ENCODE data around the gene DPP10. TPM values are rescaled to one million over a fixed set of nuclear protein-coding genes. Genes with fewer than 3 reads are reported as not detected.
"Not testable (repeated sequence)": the region's sequence is repeated elsewhere in the genome, so short reads cannot be mapped to it uniquely, and the experiment has no call there.

Gene DPP10
- total RNA-seq, 2 experiments from 2014 or later, result not detected

DNA sequence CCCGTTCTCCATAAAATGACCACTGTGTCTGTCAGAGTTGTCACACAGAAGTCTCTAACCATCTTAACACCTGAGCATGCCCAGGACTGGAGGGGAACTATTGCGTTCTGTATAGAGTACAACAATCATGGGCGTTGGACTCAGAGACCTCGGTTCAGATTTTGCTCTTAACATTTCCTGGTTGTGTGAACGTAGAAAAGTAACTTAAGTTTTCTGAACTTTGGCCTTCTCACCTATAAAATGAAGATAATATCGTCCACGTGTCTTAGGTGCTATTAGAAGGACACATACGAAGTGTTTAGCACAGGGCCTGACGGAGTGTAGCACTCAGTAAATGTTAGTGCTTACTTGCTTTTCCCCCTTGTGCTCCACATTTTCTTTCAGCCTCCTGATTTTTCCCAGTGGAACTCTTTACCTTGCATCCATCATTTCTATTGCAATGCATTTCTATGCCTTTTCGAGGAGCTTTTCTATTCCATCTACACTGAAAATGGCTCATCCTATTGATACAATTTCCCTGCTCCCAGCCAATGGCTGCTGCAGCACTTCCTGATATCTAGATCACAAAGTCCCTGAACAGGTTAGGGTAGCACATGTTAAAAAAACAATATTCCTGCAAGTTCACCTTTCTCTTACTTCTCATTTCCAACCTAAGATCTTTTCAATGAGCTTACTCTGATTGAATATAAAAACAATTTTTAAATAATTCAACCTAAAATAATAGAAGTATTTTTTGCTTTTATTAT, 22.7 kb downstream of the DPP10 start:
- DNase-seq (no peak), ATAC-seq (ENCODE audit: low read depth) (no peak)
- Mint-ChIP-seq H3K27me3 (no peaks in the 10 kb centered on the region), H3K4me3 (no peak overlapping the region), H3K4me1 (no peaks in the 10 kb centered on the region), H3K9me3 (no peaks in the 10 kb centered on the region), H3K36me3 (no peaks in the 10 kb centered on the region), H3K27ac (no peak overlapping the region)
- POLR2A ChIA-PET, result no interaction called here

DNA sequence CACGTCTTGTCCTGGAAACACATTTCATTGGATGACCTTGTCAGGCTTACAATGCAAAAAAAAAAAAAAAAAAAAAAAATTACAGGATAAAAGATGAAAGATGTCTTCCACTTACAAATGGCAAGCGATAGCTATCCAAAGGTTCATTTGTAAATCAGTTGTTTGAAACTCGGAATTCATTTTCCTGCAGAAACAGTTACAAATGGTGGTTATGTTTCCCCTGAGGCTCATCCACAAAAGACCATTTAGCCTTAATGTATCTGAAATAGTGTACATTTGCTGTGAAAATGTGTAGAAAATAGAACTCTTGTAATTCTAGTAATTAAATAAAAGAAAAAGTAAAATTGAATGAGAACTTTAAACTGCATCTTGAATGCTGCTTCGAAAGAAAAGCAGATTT, 25.9 kb downstream of the DPP10 start:
- Mint-ChIP-seq H3K9me3 (no peaks in the 10 kb centered on the region), H3K4me1 (no peaks in the 10 kb centered on the region), H3K4me3 (no peak overlapping the region), H3K27me3 (no peaks in the 10 kb centered on the region), H3K27ac (no peak overlapping the region), H3K36me3 (no peaks in the 10 kb centered on the region)
- POLR2A ChIA-PET, result no interaction called here
- ATAC-seq (ENCODE audit: low read depth), result no peak
- no peak for DNase-seq

DNA sequence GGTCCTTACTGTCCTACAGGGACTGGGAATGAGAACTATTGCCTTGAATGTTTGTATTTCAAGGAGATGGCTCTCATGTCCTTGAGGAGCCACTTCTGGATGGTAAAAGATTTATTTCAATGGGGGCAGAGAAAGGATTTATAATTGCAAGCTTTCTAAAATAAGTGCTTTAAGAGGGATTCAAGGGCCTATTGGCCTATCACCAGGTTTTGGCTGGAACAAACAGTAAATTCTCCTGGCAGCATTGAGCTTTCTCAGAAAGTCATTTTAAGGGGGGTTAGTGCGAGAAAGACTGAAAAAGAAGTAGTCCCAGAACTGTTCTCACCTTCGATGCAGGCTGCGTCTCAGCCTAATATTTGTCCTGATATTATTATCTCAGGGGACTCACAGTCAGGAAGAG, 29.8 kb downstream of the DPP10 start:
- H3K4me1 Mint-ChIP-seq, result no peaks in the 10 kb centered on the region

DNA sequence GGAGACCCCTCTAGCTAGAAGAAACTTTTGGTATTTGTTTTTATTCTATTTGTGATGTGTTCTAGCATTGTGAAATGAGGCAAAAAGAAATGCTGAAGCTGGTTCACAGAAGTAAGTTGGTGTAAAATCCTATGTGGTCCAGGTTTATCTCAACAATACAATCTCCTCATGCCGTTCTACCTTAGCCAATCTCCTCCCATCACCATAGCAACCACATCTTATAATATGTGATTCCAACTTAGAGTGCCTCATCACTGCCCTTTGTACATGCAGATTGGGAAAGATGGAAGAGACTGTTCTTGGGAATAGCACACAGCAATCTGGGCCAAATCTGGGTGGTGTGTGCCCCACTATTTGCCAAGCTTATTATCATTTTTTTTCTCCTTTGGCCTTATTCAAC, 30.3 kb downstream of the DPP10 start:
- Mint-ChIP-seq H3K36me3 (no peaks in the 10 kb centered on the region), H3K4me3 (no peak overlapping the region), H3K4me1 (no peaks in the 10 kb centered on the region), H3K9me3 (no peaks in the 10 kb centered on the region), H3K27ac (no peak overlapping the region), H3K27me3 (no peaks in the 10 kb centered on the region)
- DNase-seq (no peak), ATAC-seq (ENCODE audit: low read depth) (no peak)
- POLR2A ChIA-PET, result no interaction called here

More for the DNA sequence above, 29.8 kb downstream of the DPP10 start:
- POLR2A ChIA-PET, result no interaction called here
- DNase-seq (no peak), ATAC-seq (ENCODE audit: low read depth) (no peak)
- no peaks in the 10 kb centered on the region for H3K36me3 Mint-ChIP-seq
- H3K27ac Mint-ChIP-seq, result no peak overlapping the region
- H3K27me3 Mint-ChIP-seq, result no peaks in the 10 kb centered on the region
- H3K4me3 Mint-ChIP-seq, result no peak overlapping the region
- H3K9me3 Mint-ChIP-seq, result no peaks in the 10 kb centered on the region

DNA sequence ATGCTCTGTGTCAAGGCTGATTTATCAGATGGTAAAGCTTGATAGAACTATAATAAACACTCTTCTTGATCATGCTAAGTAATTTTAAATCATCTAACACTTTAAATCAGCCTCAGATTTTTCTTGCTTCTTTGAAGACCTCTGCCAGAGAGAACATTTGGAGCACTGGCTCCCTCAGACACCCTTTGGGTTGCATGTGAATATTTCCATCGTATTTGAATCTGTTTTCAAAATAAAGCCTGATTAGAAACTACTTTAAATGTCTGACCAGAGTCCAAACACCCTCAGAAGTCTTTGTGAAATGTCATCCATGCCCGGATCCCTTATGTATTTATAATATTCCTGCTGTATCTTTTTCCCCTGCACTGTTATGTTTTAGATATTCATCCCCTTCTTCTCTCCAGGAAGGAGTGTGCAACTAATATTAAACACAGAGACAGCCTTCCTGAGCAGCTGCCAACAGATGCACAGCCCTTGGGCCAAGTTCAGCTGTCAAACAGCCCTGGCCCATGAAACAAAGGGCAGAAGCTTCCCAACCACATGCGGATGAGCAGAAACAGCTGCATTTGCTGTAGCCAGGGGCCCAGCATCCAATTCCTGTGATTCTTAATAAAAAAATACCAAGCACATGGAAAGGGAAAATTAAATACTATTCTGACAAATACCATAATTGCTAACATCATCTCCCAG, 46.5 kb downstream of the DPP10 start:
- H3K4me3 Mint-ChIP-seq, result no peak overlapping the region
- no peaks in the 10 kb centered on the region for H3K27me3 Mint-ChIP-seq
- ATAC-seq (ENCODE audit: low read depth) (no peak), DNase-seq (no peak)
- H3K27ac Mint-ChIP-seq, result no peak overlapping the region
- POLR2A ChIA-PET, result no interaction called here
- no peaks in the 10 kb centered on the region for H3K4me1 Mint-ChIP-seq
- H3K36me3 Mint-ChIP-seq, result no peaks in the 10 kb centered on the region
- H3K9me3 Mint-ChIP-seq, result no peaks in the 10 kb centered on the region

DNA sequence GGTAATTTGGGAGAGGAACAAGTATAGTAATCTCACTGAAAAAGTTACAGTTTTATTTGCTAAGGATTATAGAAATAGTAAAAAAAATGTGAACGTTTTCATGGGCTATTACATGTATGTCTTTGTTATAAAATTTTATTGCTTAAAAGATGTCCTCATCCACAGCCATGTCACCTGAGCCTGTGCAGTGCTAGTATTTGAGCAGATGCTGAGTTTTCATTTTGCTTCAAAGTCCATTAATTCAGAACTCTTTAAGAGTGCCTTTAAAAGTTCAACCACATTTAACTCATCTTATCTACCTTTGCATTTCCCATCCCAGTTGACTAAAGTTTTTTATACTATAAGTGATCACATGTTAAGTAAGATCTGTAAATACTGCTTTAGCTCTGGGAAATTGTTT, 52.6 kb downstream of the DPP10 start:
- Mint-ChIP-seq H3K9me3 (no peaks in the 10 kb centered on the region), H3K36me3 (no peaks in the 10 kb centered on the region), H3K27ac (no peak overlapping the region), H3K4me3 (no peak overlapping the region), H3K4me1 (no peaks in the 10 kb centered on the region), H3K27me3 (no peaks in the 10 kb centered on the region)
- POLR2A ChIA-PET, result no interaction called here
- ATAC-seq (ENCODE audit: low read depth), result no peak
- DNase-seq, result no peak

DNA sequence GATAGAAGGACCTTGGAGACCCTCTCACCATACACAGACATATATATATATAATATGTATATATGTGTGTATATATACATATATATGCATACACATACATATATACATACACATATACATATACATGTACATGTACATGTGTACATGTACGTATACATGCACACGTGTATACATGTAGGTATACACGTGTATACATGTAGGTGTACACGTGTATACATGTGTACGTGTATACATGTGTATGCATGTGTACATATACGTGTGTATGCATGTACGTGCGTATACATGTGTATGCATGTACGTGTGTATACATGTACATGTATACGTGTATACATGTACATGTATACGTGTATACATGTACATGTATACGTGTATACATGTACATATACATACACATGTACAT, 54.5 kb downstream of the DPP10 start:
- Mint-ChIP-seq H3K4me1 (no peaks in the 10 kb centered on the region), H3K36me3 (no peaks in the 10 kb centered on the region), H3K4me3 (no peak overlapping the region), H3K9me3 (no peaks in the 10 kb centered on the region), H3K27me3 (no peaks in the 10 kb centered on the region), H3K27ac (no peak overlapping the region)
- ATAC-seq (ENCODE audit: low read depth), result no peak
- POLR2A ChIA-PET, result no interaction called here
- DNase-seq, result no peak

DNA sequence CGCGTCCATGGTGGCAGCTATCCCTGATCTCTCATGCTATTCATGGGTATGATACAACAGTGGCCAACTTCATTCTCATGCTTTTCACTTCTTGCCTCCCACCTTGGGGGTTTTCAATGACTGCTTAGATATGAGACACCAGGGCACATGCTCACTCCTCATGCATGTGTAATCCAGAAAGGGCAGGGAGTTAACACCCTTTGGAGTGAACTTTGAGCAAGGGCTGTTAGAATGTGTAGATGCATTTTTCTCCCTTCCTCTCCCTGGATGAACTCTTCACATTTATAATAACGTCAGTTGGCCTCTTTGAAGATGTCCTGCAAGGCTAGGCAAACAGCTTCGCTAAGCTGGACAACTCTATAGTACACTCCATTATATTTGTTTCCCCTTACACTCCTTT, 56.7 kb downstream of the DPP10 start:
- POLR2A ChIA-PET, result no interaction called here
- H3K4me1 Mint-ChIP-seq, result no peaks in the 10 kb centered on the region
- ATAC-seq (ENCODE audit: low read depth) (no peak), DNase-seq (no peak)
- no peaks in the 10 kb centered on the region for H3K36me3 Mint-ChIP-seq
- no peak overlapping the region for H3K27ac Mint-ChIP-seq
- no peaks in the 10 kb centered on the region for H3K9me3 Mint-ChIP-seq
- H3K27me3 Mint-ChIP-seq, result no peaks in the 10 kb centered on the region
- H3K4me3 Mint-ChIP-seq, result no peak overlapping the region

DNA sequence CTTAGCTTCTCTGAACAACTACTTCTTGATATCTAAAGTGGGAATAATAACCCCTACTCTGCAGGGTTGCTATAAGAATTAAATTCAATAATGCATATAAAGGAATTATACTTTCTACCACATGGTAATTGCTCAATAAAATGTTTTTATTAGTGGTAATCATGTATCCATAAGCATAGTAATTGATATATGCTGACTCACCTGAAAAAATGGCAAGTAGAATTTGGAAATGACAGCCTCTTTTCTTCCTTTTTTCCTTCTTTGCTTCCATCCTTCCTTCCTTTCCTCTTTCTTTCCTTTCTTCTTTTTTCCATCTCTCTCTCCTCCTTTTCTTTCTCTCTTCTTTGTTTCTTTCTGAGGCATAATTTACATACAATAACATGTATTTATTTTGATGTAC, 65.3 kb downstream of the DPP10 start:
- Mint-ChIP-seq H3K27ac (no peak overlapping the region), H3K9me3 (no peaks in the 10 kb centered on the region), H3K27me3 (no peaks in the 10 kb centered on the region), H3K4me1 (no peaks in the 10 kb centered on the region), H3K4me3 (no peak overlapping the region), H3K36me3 (no peaks in the 10 kb centered on the region)
- POLR2A ChIA-PET, result no interaction called here
- no peak for DNase-seq
- ATAC-seq (ENCODE audit: low read depth), result no peak

DNA sequence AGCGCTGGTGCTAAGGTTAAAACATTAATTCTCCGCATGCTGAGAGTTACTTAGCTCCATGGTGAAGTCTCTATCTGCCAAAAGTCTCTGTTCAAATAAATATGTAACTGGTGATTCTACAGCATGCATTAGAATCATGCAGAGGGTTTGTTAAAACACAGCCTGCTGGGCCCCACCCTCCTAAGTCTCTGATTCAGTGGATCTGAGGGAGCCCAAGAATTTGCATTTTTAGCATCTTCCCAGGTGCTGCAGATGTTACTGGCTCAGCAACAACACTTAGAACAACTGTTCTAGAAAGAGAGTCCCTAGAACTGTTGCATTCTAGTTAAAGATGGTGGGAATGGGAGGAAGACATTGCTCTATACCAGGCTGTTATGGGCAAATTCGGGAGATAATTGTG, 73.4 kb downstream of the DPP10 start:
- H3K27me3 Mint-ChIP-seq, result no peaks in the 10 kb centered on the region
- H3K4me3 Mint-ChIP-seq, result no peak overlapping the region
- DNase-seq (no peak), ATAC-seq (ENCODE audit: low read depth) (no peak)
- no peak overlapping the region for H3K27ac Mint-ChIP-seq
- H3K9me3 Mint-ChIP-seq, result no peaks in the 10 kb centered on the region
- no peaks in the 10 kb centered on the region for H3K36me3 Mint-ChIP-seq
- H3K4me1 Mint-ChIP-seq, result no peaks in the 10 kb centered on the region
- POLR2A ChIA-PET, result no interaction called here

DNA sequence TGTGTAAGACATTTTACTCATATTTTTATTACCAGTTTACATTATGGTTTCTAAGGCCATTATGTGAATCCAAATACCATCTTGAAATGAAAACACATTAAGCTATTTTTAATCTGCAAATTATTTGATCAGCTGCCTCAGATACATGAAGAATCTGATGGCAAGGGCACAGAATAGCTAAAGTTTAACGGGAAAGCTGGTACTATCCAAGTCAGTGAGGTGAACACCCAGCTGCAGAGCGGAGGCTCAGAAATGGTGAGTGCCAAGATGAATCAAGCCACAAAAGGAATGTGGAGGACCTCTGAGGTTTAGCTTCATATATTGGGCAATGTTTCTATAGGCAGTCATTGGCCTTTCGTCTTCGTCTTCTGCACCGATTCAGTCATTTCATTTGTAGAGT, 75.1 kb downstream of the DPP10 start:
- H3K27ac Mint-ChIP-seq, result no peak overlapping the region
- no peak overlapping the region for H3K4me3 Mint-ChIP-seq
- no peaks in the 10 kb centered on the region for H3K4me1 Mint-ChIP-seq
- no peaks in the 10 kb centered on the region for H3K36me3 Mint-ChIP-seq
- ATAC-seq (ENCODE audit: low read depth) (no peak), DNase-seq (no peak)
- no peaks in the 10 kb centered on the region for H3K27me3 Mint-ChIP-seq
- H3K9me3 Mint-ChIP-seq, result no peaks in the 10 kb centered on the region
- POLR2A ChIA-PET, result no interaction called here

DNA sequence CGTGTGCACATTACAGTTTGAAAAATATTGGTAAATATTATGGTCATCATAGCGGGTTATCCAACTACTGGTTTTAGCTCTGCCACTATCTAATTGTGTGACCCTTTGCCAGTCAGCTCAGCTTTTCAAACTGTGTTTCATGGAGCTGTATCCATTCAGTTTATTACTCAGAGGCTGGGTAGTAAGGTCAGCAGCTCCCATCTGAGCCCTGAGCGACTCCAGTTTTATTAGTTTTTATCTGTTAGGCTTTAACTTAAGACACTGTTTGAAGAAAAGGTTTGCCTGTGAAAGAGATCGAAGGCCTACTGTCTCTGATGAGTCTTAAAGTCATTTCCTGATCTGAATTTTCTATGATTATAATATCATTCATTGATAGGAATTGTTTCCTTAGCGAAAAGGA, 76.3 kb downstream of the DPP10 start:
- Mint-ChIP-seq H3K27ac (no peak overlapping the region), H3K27me3 (no peaks in the 10 kb centered on the region)

DNA sequence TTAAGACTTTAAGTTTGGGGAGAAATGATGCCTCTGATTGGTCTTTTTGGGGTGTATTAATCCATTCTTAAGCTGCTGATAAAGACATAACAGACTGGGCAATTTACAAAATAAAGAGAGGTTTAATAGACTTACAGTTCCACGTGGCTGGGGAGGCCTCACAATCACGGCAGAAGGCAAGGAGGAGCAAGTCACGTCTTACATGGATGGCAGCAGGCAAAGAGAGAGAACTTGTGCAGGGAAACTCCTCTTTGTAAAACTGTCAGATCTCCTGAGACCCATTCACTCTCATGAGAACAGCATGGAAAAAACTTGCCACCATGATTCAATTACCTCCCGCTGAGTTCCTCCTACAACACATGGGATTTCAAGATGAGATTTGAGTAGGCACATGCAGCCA, 80.2 kb downstream of the DPP10 start:
- H3K4me1 Mint-ChIP-seq; H3K36me3 Mint-ChIP-seq; H3K9me3 Mint-ChIP-seq; DNase-seq; H3K4me3 Mint-ChIP-seq; POLR2A ChIA-PET; ATAC-seq (ENCODE audit: low read depth); H3K27ac Mint-ChIP-seq; H3K27me3 Mint-ChIP-seq: not testable (repeated sequence)

More for the DNA sequence above, 76.3 kb downstream of the DPP10 start:
- Mint-ChIP-seq H3K4me3 (no peak overlapping the region), H3K36me3 (no peaks in the 10 kb centered on the region), H3K9me3 (no peaks in the 10 kb centered on the region), H3K4me1 (no peaks in the 10 kb centered on the region)
- ATAC-seq (ENCODE audit: low read depth) (no peak), DNase-seq (no peak)
- POLR2A ChIA-PET, result no interaction called here

DNA sequence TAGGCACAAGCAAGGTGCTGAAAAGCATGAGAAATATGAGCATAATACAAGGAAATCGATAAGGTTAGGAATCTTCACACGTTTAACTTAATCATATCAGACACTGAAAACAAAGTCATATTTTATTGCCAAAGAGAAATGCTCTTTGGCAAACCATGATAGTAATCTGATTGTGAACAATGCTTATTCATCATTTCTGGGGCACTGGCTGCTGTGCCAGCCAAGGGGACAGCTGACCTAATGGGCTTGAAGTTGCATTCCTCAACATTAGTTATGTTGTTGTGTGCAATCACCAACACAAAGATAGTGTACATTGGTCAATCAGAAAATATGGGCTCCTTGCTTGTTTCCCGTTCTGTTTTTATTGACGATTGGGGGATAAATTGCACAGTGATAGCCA, 83.5 kb downstream of the DPP10 start:
- no peaks in the 10 kb centered on the region for H3K9me3 Mint-ChIP-seq
- ATAC-seq (ENCODE audit: low read depth) (no peak), DNase-seq (no peak)
- H3K27ac Mint-ChIP-seq, result no peak overlapping the region
- no peaks in the 10 kb centered on the region for H3K27me3 Mint-ChIP-seq
- H3K36me3 Mint-ChIP-seq, result no peaks in the 10 kb centered on the region
- POLR2A ChIA-PET, result no interaction called here
- H3K4me3 Mint-ChIP-seq, result no peak overlapping the region
- no peaks in the 10 kb centered on the region for H3K4me1 Mint-ChIP-seq

Data from activated naive CD8-positive, alpha-beta T cell treated with anti-CD3 and anti-CD28 coated beads, Interleukin-2, amount 10 ng/mL, durations not matched to agents 7 days and 5 days (primary cell).